ENCODE data around the gene ELAVL2.

DNA sequence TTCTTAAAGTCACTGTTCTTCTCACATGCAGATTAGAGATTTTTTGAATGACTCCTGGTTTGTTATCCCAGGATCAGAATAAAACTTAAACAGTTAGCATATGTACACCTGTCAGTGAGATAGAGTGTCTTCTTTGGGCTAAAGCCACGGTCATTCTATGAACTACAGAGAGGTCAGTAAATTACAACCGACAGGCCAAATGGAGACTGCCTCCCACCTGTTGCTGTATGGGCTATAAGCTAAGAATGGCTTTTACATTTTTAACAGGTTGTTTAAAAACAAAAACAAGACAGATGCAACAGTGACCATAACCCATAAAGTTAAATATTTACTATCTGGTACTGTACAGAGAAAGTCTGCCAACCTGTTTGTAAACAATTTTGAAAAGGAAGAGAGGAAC is 125.7 kb downstream of the ELAVL2 start:
- TF ChIP-seq POLR2A (IDR thresholded peaks at IDR 0.05; ENCODE audit: low read depth, low read length) (no peak), POLR2AphosphoS5 (IDR thresholded peaks at IDR 0.05; ENCODE audit: low read depth, low read length) (no peak)
